ENCODE results near the gene C18orf54.
"Not testable (repeated sequence)": the region's sequence is repeated elsewhere in the genome, so short reads cannot be mapped to it uniquely, and the experiment has no call there.

- not testable (repeated sequence) for TF ChIP-seq POLR2A (IDR thresholded peaks at IDR 0.05); CTCF (IDR thresholded peaks at IDR 0.05 in 8 of 11, conservative IDR thresholded peaks at IDR 0.05 in 3 of 11)
Observed at GRCh38 chr18:54386800-54387495, 29.2 kb downstream of the C18orf54 start.
